ENCODE data around the gene FTCD.

DNA sequence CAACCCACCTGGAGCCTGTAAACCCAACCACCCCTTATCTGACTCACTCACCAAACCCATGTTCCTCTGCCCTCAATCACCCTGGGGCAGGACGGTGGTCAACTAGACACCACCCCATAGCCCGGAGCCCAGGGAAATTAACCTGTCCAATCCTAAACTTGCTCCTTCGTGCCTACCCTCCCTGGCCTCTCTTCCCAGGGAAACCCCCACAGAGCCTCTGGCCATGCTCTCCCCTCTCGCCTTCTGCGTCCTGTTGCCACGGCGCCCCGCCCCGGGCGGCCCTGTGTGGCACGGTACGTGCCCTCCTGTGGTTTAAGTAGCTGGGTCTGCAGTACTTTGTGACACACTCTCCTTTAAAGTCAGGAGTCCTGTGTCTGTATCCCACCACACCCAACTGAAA lies 4.0 kb upstream of the FTCD start:
- TF ChIP-seq, protein P1, sequence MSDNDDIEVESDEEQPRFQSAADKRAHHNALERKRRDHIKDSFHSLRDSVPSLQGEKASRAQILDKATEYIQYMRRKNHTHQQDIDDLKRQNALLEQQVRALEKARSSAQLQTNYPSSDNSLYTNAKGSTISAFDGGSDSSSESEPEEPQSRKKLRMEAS (IDR thresholded peaks at IDR 0.05): no peak
- no peak for TF ChIP-seq CEBPB (IDR thresholded peaks at IDR 0.05)
